Body of pancreas (tissue), 4 donors: ENCODE measurements around the gene HSPG2.

Experiments
- CTCF ChIP-seq, 7 experiments: fragments of 450-650 bp in 4 of 7; fragments of 200-600 bp in 3 of 7; sonication (generic) in 3 of 7; IDR thresholded peaks; one replicate each; pipeline ENCODE4 v1.5.1; 2016 to 2019; ENCODE audit warnings: antibody characterized with exemption in 7 of 7
- POLR2A ChIP-seq, 3 donors: fragments of 450-650 bp; IDR thresholded peaks; one replicate each; pipeline ENCODE4 v1.6.1; 2016; ENCODE audit warnings: antibody characterized with exemption in 3 of 3, mild to moderate bottlenecking in 2 of 3

- TF ChIP-seq CTCF (IDR thresholded peaks at IDR 0.05) (no peak), POLR2A (IDR thresholded peaks at IDR 0.05) (no peak)
These were observed 120.4 kb downstream of the HSPG2 start for GRCh38 chr1:21816602-21817302.
